NCI-H1105 treated with DMSO at 0.1 percent for 48 hours (cell line): ENCODE results near the gene ABHD14A.
A peak's percentile ranks its signal among the peaks of the same experiment; 100 is the strongest.

ENCODE experiments used
- DNase-seq: peaks from one replicate; lab custom pipeline; 2025; lab: John Stamatoyannopoulos, UW

ABHD14A gene

GRCh38 chr3:51941463-51941797 lies 33.4 kb upstream of the ABHD14A start:
- no peak for DNase-seq

GRCh38 chr3:51941798-51942602 lies 32.9 kb upstream of the ABHD14A start, which contains the start of the genes PARP3 and RRP9:
Gene PARP3, plus strand, starts transcription at chr3:51942363. Its CDS starts 993 bp downstream, at chr3:51943356.
Gene RRP9, minus strand, starts transcription at chr3:51941904. Its CDS starts 37 bp downstream, at chr3:51941867.
- DNase-seq: peak; percentile 97

- DNase-seq: no peak
Measured at GRCh38 chr3:51942603-51943450, 32.0 kb upstream of the ABHD14A start.

GRCh38 chr3:51943451-51944391 lies 31.1 kb upstream of the ABHD14A start:
- DNase-seq: no peak

- DNase-seq: no peak
Measured at GRCh38 chr3:51944451-51945021, 30.3 kb upstream of the ABHD14A start.

- no peak for DNase-seq
Measured at GRCh38 chr3:51945031-51945840, 29.6 kb upstream of the ABHD14A start.

- DNase-seq: no peak
Measured at GRCh38 chr3:51945926-51946705, 28.7 kb upstream of the ABHD14A start.

GRCh38 chr3:51946796-51947195 lies 28.1 kb upstream of the ABHD14A start:
- no peak for DNase-seq

GRCh38 chr3:51947215-51947900 lies 27.5 kb upstream of the ABHD14A start:
- no peak for DNase-seq

- no peak for DNase-seq
Measured at GRCh38 chr3:51948016-51948580, 26.8 kb upstream of the ABHD14A start.

- DNase-seq: no peak
Measured at GRCh38 chr3:51949121-51949520, 25.7 kb upstream of the ABHD14A start.

GRCh38 chr3:51950899-51951298 lies 24.0 kb upstream of the ABHD14A start:
- no peak for DNase-seq

GRCh38 chr3:51953445-51953844 lies 21.4 kb upstream of the ABHD14A start:
- DNase-seq: no peak

GRCh38 chr3:51954105-51954504 lies 20.8 kb upstream of the ABHD14A start:
- DNase-seq: no peak

GRCh38 chr3:51954713-51955112 lies 20.2 kb upstream of the ABHD14A start:
- DNase-seq: no peak

GRCh38 chr3:51955175-51955892 lies 19.5 kb upstream of the ABHD14A start, which contains the start of gene GPR62:
Gene GPR62, plus strand, starts transcription at chr3:51955381. Its CDS starts 272 bp downstream, at chr3:51955653.
- peak; percentile 30 for DNase-seq

GRCh38 chr3:51955893-51956770 lies 18.7 kb upstream of the ABHD14A start:
- peak; percentile 47 for DNase-seq
